ENCODE results near the gene SFI1. TPM values are rescaled to one million over a fixed set of nuclear protein-coding genes. Genes with fewer than 3 reads are reported as not detected.

The SFI1 gene
- total RNA-seq, 3 donors from 2014 or later (not counting 1 experiment from before 2014, with no cell fraction given), result 208 to 225 (median 217) TPM

GRCh38 chr22:31629741-31630184 is 133.4 kb downstream of the SFI1 start:
- DNase-seq (no peak), ATAC-seq (no peak)
- H3K4me1 ChIP-seq (ENCODE audit: control insufficient read depth, insufficient read depth, low read length), result peaks cover 55% of the 10 kb centered on the region
- no peaks in the 10 kb centered on the region for H3K9me3 ChIP-seq (ENCODE audit: control insufficient read depth, insufficient read depth, low read length)
- intact Hi-C loops (cut with micrococcal nuclease), result loop anchor here (2.0 kb wide), 1 partner anchor 133 kb away; the partner anchor contains the start of gene SFI1
- Mint-ChIP-seq H3K9me3 (no peaks in the 10 kb centered on the region), H3K27ac (peak overlapping the region; percentile 80 to 93), H3K4me1 (peaks cover 45 to 52% of the 10 kb centered on the region in 2 donors), H3K36me3 (no peaks in the 10 kb centered on the region), H3K4me3 (peak overlapping the region; percentile 88), H3K27me3 (ENCODE audit: low read depth in 2 of 2) (no peaks in the 10 kb centered on the region)
- WGBS (ENCODE audit: insufficient coverage), result 54% methylated on average over 14 of the region's 14 CpGs
- peak overlapping the region; percentile 94 for H3K27ac ChIP-seq (ENCODE audit: low read length)
- peak overlapping the region; percentile 70 for H3K4me3 ChIP-seq (ENCODE audit: low read length)
- H3K36me3 ChIP-seq (ENCODE audit: control insufficient read depth, insufficient read depth, low read length), result peaks cover 9% of the 10 kb centered on the region
- no peaks in the 10 kb centered on the region for H3K27me3 ChIP-seq (ENCODE audit: control insufficient read depth, insufficient read depth, low read length)
- TF ChIP-seq, protein P1, sequence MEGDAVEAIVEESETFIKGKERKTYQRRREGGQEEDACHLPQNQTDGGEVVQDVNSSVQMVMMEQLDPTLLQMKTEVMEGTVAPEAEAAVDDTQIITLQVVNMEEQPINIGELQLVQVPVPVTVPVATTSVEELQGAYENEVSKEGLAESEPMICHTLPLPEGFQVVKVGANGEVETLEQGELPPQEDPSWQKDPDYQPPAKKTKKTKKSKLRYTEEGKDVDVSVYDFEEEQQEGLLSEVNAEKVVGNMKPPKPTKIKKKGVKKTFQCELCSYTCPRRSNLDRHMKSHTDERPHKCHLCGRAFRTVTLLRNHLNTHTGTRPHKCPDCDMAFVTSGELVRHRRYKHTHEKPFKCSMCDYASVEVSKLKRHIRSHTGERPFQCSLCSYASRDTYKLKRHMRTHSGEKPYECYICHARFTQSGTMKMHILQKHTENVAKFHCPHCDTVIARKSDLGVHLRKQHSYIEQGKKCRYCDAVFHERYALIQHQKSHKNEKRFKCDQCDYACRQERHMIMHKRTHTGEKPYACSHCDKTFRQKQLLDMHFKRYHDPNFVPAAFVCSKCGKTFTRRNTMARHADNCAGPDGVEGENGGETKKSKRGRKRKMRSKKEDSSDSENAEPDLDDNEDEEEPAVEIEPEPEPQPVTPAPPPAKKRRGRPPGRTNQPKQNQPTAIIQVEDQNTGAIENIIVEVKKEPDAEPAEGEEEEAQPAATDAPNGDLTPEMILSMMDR (IDR thresholded peaks at IDR 0.05), result no peak

DNA sequence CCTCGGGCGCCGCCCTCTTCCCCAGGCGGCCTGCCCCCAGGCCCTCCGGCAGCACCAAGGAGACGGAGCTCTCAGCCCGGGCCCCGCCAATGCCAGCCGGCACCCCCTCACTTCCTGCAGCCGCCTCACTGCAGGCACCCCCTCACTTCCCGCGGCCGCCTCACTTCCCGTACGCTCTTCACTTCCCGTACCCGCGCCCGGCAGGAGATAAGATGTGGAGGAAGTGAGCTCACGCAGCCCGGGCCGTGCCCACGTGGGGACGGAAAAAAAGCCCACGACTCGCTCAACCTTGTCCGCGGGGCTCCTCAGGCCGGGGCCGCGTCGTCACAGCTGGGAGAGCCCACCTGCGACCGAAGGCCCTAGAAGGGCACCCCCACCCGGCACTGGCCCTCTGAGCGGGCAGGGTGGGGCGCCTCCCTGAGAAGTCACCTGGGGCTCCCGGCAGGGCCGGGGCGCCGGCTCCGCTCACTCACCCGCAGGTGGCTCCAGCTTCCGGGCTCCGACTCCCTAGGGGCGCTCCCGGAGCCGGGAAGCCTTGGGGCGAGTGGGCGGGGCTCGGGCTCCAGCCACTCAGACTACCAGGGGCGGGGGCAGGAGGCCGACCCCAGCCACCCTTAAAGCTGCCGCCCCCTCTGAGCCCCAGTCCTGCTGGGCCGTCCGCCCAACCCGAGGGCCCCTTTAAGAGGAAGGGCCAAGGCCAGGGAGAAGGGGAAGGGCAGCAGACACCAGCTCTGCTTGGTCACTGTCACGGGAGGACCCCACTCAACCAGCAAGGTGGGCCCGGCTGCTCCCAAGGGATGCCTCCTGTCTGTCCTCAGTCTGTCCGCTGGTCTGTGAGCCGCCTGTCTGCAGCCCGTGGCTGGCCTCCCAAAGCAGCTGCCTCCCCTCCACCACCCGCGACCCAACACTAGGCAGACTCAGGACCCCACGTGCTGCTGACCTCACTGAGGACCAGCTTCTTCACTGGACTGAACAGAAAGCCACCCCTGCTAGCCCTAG is 134.3 kb downstream of the SFI1 start:
- ATAC-seq, result peak; percentile 86 to 94 (median 90)
- Mint-ChIP-seq H3K4me1 (peaks cover 44 to 45% of the 10 kb centered on the region in 2 donors), H3K4me3 (peak overlapping the region; percentile 88), H3K9me3 (no peaks in the 10 kb centered on the region), H3K27ac (peak overlapping the region; percentile 80 to 93), H3K36me3 (no peaks in the 10 kb centered on the region), H3K27me3 (ENCODE audit: low read depth in 2 of 2) (no peaks in the 10 kb centered on the region)
- H3K4me1 ChIP-seq (ENCODE audit: control insufficient read depth, insufficient read depth, low read length), result peaks cover 55% of the 10 kb centered on the region
- peak overlapping the region; percentile 70 for H3K4me3 ChIP-seq (ENCODE audit: low read length)
- TF ChIP-seq, protein P1 (IDR thresholded peaks at IDR 0.05), result no peak
- H3K27me3 ChIP-seq (ENCODE audit: control insufficient read depth, insufficient read depth, low read length), result no peaks in the 10 kb centered on the region
- peak overlapping the region; percentile 94 for H3K27ac ChIP-seq (ENCODE audit: low read length)
- WGBS (ENCODE audit: insufficient coverage), result 5% methylated on average over 65 of the region's 65 CpGs
- peaks cover 3% of the 10 kb centered on the region for H3K36me3 ChIP-seq (ENCODE audit: control insufficient read depth, insufficient read depth, low read length)
- peak; percentile 78 to 94 for DNase-seq
- H3K9me3 ChIP-seq (ENCODE audit: control insufficient read depth, insufficient read depth, low read length), result no peaks in the 10 kb centered on the region
- intact Hi-C loops (cut with micrococcal nuclease), result loop anchor here (2.0 kb wide), 1 partner anchor 134 kb away; the partner anchor contains the start of gene SFI1

GRCh38 chr22:31631436-31631835 is 135.1 kb downstream of the SFI1 start:
- no peaks in the 10 kb centered on the region for H3K9me3 Mint-ChIP-seq
- H3K36me3 ChIP-seq (ENCODE audit: control insufficient read depth, insufficient read depth, low read length), result peaks cover 2% of the 10 kb centered on the region
- no peaks in the 10 kb centered on the region for H3K27me3 ChIP-seq (ENCODE audit: control insufficient read depth, insufficient read depth, low read length)
- no peaks in the 10 kb centered on the region for H3K27me3 Mint-ChIP-seq (ENCODE audit: low read depth in 2 of 2)
- ATAC-seq (no peak), DNase-seq (no peak)
- H3K27ac ChIP-seq (ENCODE audit: low read length), result peak overlapping the region; percentile 94
- intact Hi-C loops (cut with micrococcal nuclease), result loop anchor here (2.0 kb wide), 1 partner anchor 135 kb away; the partner anchor contains the start of gene SFI1
- no peaks in the 10 kb centered on the region for H3K36me3 Mint-ChIP-seq
- H3K27ac Mint-ChIP-seq, result peak overlapping the region; percentile 80 to 93
- H3K4me3 ChIP-seq (ENCODE audit: low read length), result no peak overlapping the region
- peaks cover 50% of the 10 kb centered on the region for H3K4me1 ChIP-seq (ENCODE audit: control insufficient read depth, insufficient read depth, low read length)
- TF ChIP-seq, protein P1 (IDR thresholded peaks at IDR 0.05), result no peak
- 97% methylated on average over 9 of the region's 9 CpGs for WGBS (ENCODE audit: insufficient coverage)
- peaks cover 43% of the 10 kb centered on the region in 2 donors for H3K4me1 Mint-ChIP-seq
- peak overlapping the region; percentile 37 for H3K4me3 Mint-ChIP-seq
- no peaks in the 10 kb centered on the region for H3K9me3 ChIP-seq (ENCODE audit: control insufficient read depth, insufficient read depth, low read length)

Measured in natural killer cell (primary cell).